Activated B cell treated with CpG ODN at 0.5 μM for 24 hours (primary cell): Measurements from ENCODE around the gene ZNF497. TPM values are rescaled to one million over a fixed set of nuclear protein-coding genes. Genes with fewer than 3 reads are reported as not detected.

ENCODE experiments used
- ATAC-seq: fragments of 200-7000 bp; cut with Tn5 transposase; one replicate; pipeline ENCODE4 v1.10.0; 2021; ENCODE audit warnings: low read depth, mild to moderate bottlenecking, moderate library complexity
- CTCF ChIA-PET: fragments of 350-600 bp; sonication (Branson Sonifier 250); formaldehyde crosslinking; loops from one replicate; lab custom pipeline; 2021; ENCODE audit warnings: antibody characterized with exemption; lab: Charles Lee
- POLR2A ChIA-PET: fragments of 350-600 bp; sonication (Branson Sonifier 250); formaldehyde crosslinking; loops from one replicate; lab custom pipeline; 2021; ENCODE audit warnings: antibody characterized with exemption; lab: Charles Lee
- DNase-seq: peaks from one replicate; pipeline ENCODE4 v3.0.0; 2022
- H3K27ac Mint-ChIP-seq: one replicate; pipeline ENCODE4 v1.8.0; 2020; ENCODE audit warnings: mixed read lengths
- H3K27me3 Mint-ChIP-seq: one replicate; pipeline ENCODE4 v1.8.0; 2021; ENCODE audit warnings: mixed read lengths
- H3K36me3 Mint-ChIP-seq: one replicate; pipeline ENCODE4 v1.8.0; 2021; ENCODE audit warnings: low read depth, mixed read lengths
- H3K4me1 Mint-ChIP-seq: one replicate; pipeline ENCODE4 v1.8.0; 2021; ENCODE audit warnings: mixed read lengths
- H3K4me3 Mint-ChIP-seq: one replicate; pipeline ENCODE4 v1.8.0; 2020; ENCODE audit warnings: mild to moderate bottlenecking, mixed read lengths
- H3K9me3 Mint-ChIP-seq: one replicate; pipeline ENCODE4 v1.8.0; 2020; ENCODE audit warnings: mixed read lengths
- CTCF ChIP-seq: fragments of 200-600 bp; IDR thresholded peaks from one replicate; pipeline ENCODE4 v1.8.0; 2022; ENCODE audit warnings: antibody characterized with exemption, mild to moderate bottlenecking
- intact Hi-C: fragments of 100-400 bp; cut with micrococcal nuclease; formaldehyde crosslinking; loops from one replicate; pipeline ENCODE4 v1.15.1; 2024
- total RNA-seq: library from RNA; stranded (reverse); gene quantifications from 2 replicates; pipeline ENCODE4 v1.2.3, GENCODE V29; 2022

ZNF497 gene
- total RNA-seq, 1 donor from 2014 or later = 2.1 TPM

GRCh38 chr19:58304748-58305064 is 57.8 kb downstream of the ZNF497 start:
- H3K36me3 Mint-ChIP-seq = peaks cover 58% of the 10 kb centered on the region
- intact Hi-C loops = loop anchor here (1.0 to 10.0 kb wide), 11 partner anchors 22 to 915 kb away; partner anchors contain the start of genes ZNF132, ZNF497, ZNF548 and ZNF584
- ChIA-PET CTCF (no interaction called here), POLR2A (interaction anchor here (0.7 to 3.8 kb wide), 16 partner anchors 13 to 595 kb away, joined by 3 to 23 read pairs (median 4); partner anchors contain the start of genes ZBTB45, ZNF154, ZNF274 and ZNF324B)
- no peaks in the 10 kb centered on the region for H3K9me3 Mint-ChIP-seq
- peak overlapping the region; percentile 98 for H3K27ac Mint-ChIP-seq
- peak overlapping the region; percentile 100 for H3K4me3 Mint-ChIP-seq
- no peaks in the 10 kb centered on the region for H3K27me3 Mint-ChIP-seq
- ATAC-seq = no peak
- H3K4me1 Mint-ChIP-seq = peaks cover 38% of the 10 kb centered on the region
- DNase-seq = no peak
- TF ChIP-seq CTCF = no peak

Other genes starting within 250 kb of the ZNF497 start
- 9.7 and 10.8 TPM in 2 replicates for gene ZNF329, start 212.0 kb downstream of the ZNF497 start, total RNA-seq
- gene ZNF274, start 179.7 kb downstream of the ZNF497 start, total RNA-seq = 47.2 and 50.3 TPM in 2 replicates
- gene ZNF544, start 133.8 kb downstream of the ZNF497 start, total RNA-seq = 45.2 and 61.7 TPM in 2 replicates
- 4.7 and 5.3 TPM in 2 replicates for gene ZNF8, start 83.8 kb downstream of the ZNF497 start, total RNA-seq
- gene ERVK3-1, start 57.4 kb downstream of the ZNF497 start, total RNA-seq = 61.4 and 74.3 TPM in 2 replicates
- 4.7 and 4.8 TPM in 2 replicates for gene ZSCAN22, start 35.8 kb downstream of the ZNF497 start, total RNA-seq
- gene A1BG, start 9.3 kb downstream of the ZNF497 start, total RNA-seq = 21.8 and 26.8 TPM in 2 replicates
- 3.1 and 3.5 TPM in 2 replicates for gene ZNF837, start 18.3 kb upstream of the ZNF497 start, total RNA-seq
- 1,982 and 2,193 TPM in 2 replicates for gene RPS5, start 24.5 kb upstream of the ZNF497 start, total RNA-seq
- gene RNF225, start 32.9 kb upstream of the ZNF497 start, total RNA-seq = 0.44 TPM in 1 of 2 replicates, not detected in the other
- gene ZNF584, start 45.9 kb upstream of the ZNF497 start, total RNA-seq = 8.6 and 9.6 TPM in 2 replicates
- gene ZNF132, start 77.4 kb upstream of the ZNF497 start, total RNA-seq = 9.2 and 10.4 TPM in 2 replicates
- 11.1 and 11.7 TPM in 2 replicates for gene ZNF324B, start 88.9 kb upstream of the ZNF497 start, total RNA-seq
- gene ZNF324, start 104.3 kb upstream of the ZNF497 start, total RNA-seq = 11.8 and 13.1 TPM in 2 replicates
- 9.6 and 10.4 TPM in 2 replicates for gene ZNF446, start 113.6 kb upstream of the ZNF497 start, total RNA-seq
- 8.0 and 10.2 TPM in 2 replicates for gene SLC27A5, start 149.2 kb upstream of the ZNF497 start, total RNA-seq
- gene ZBTB45, start 157.1 kb upstream of the ZNF497 start, total RNA-seq = 18.0 and 20.2 TPM in 2 replicates
- gene TRIM28, start 181.3 kb upstream of the ZNF497 start, total RNA-seq = 380 and 407 TPM in 2 replicates
- 95.6 and 96.3 TPM in 2 replicates for gene CHMP2A, start 192.4 kb upstream of the ZNF497 start, total RNA-seq
- gene UBE2M, start 195.9 kb upstream of the ZNF497 start, total RNA-seq = 55.1 and 66.7 TPM in 2 replicates
- gene MZF1, start 210.6 kb upstream of the ZNF497 start, total RNA-seq = 41.9 and 54.5 TPM in 2 replicates